K562 (cell line): ENCODE results near the gene CCDC9. TPM values are rescaled to one million over a fixed set of nuclear protein-coding genes. Genes with fewer than 3 reads are reported as not detected.

Source experiments
- ATAC-seq: fragments of 200-7000 bp; cut with Tn5 transposase; 3 replicates; pipeline ENCODE4 v1.9.1; 2020; ENCODE audit warnings: moderate library complexity
- BruUV-seq: library from RNA; stranded (reverse); fragments of 400-500 nt; replicated peaks from 2 replicates; lab custom pipeline; 2021; lab: Mats Ljungman, UMichigan
- CTCF ChIA-PET: fragments of 300-600 bp; formaldehyde crosslinking; extraction: SDS; loops from one replicate; lab custom pipeline; 2021; ENCODE audit warnings: low intra/inter-chr PET ratio; lab: Yijun Ruan, JAX
- POLR2A ChIA-PET: fragments of 300-600, 350-650 bp; sonication (Branson Sonifier 250); formaldehyde crosslinking; extraction: SDS; loops from one replicate; lab custom pipeline; 2021; ENCODE audit warnings: antibody characterized with exemption, inconsistent platforms; lab: Yijun Ruan, JAX
- DNase-seq, 4 experiments: peaks; one replicate each; pipeline versions ENCODE4 v3.0.0 to v3.0.0-alpha.2; 2011 to 2018; ENCODE audit warnings: low spot score in 3 of 4, mixed read lengths in 3 of 4; ENCODE audit errors: extremely low read depth in 1 of 4
- FAIRE-seq: peaks from 2 replicates; lab custom pipeline; 2011; peaks lifted over from hg19 to GRCh38; lab: Jason Lieb, UNC
- H2AFZ ChIP-seq: 2 replicates; pipeline ENCODE4 v1.6.0; 2011; ENCODE audit warnings: low read depth, low read length, control low read depth, inconsistent platforms
- H3K27ac ChIP-seq: fragments of 200-600 bp; 3 replicates; pipeline ENCODE4 v1.8.0; 2011; ENCODE audit warnings: low read depth, mild to moderate bottlenecking, control low read depth, inconsistent platforms, low read length, moderate library complexity, mixed read lengths; ENCODE audit errors: extremely low read depth
- H3K27me3 ChIP-seq, 2 experiments: fragments of 300-600 bp in 1 of 2; 2 replicates in 1 of 2; 3 replicates in 1 of 2; pipeline versions ENCODE4 v1.6.0 to v1.8.0; 2011; ENCODE audit warnings: inconsistent platforms in 2 of 2, low read length in 2 of 2, mild to moderate bottlenecking in 1 of 2, mixed read lengths in 1 of 2, moderate library complexity in 1 of 2; ENCODE audit not compliant: control insufficient read depth in 2 of 2, insufficient read depth in 2 of 2
- H3K36me3 ChIP-seq: fragments of 300-600 bp; 3 replicates; pipeline ENCODE4 v1.8.0; 2011; ENCODE audit warnings: mild to moderate bottlenecking, low read length, inconsistent platforms; ENCODE audit not compliant: control insufficient read depth, insufficient read depth
- H3K4me1 ChIP-seq, 2 experiments: fragments of 200-600 bp in 1 of 2; replicated peaks in 1 of 2; 2 replicates in 1 of 2; 3 replicates in 1 of 2; pipeline versions ENCODE4 v1.5.1 to v1.8.0; 2011; ENCODE audit warnings: inconsistent platforms in 2 of 2, low read length in 2 of 2, mild to moderate bottlenecking in 1 of 2, mixed read lengths in 1 of 2, moderate library complexity in 1 of 2; ENCODE audit not compliant: control insufficient read depth in 2 of 2, insufficient read depth in 2 of 2
- H3K4me2 ChIP-seq: 2 replicates; pipeline ENCODE4 v1.6.1; 2011; ENCODE audit warnings: low read length, control low read depth, inconsistent platforms, mixed read lengths; ENCODE audit not compliant: insufficient read depth
- H3K4me3 ChIP-seq: fragments of 200-600 bp; sonication (generic), shearing (Covaris generic); 2 replicates; pipeline ENCODE4 v1.5.1; 2016; ENCODE audit warnings: control low read depth, inconsistent platforms
- H3K79me2 ChIP-seq: fragments of 200-600 bp; 3 replicates; pipeline ENCODE4 v1.8.0; 2011; ENCODE audit warnings: low read length, inconsistent platforms; ENCODE audit not compliant: control insufficient read depth, insufficient read depth
- H3K9ac ChIP-seq, 2 experiments: 2 replicates each; pipeline versions ENCODE4 v1.6.0 to v1.6.1; 2011; ENCODE audit warnings: low read depth in 2 of 2, low read length in 2 of 2, control low read depth in 1 of 2, inconsistent platforms in 1 of 2, mild to moderate bottlenecking in 1 of 2, mixed read lengths in 1 of 2; ENCODE audit not compliant: insufficient read depth in 1 of 2
- H3K9me1 ChIP-seq: one replicate; pipeline ENCODE4 v1.6.0; 2011; ENCODE audit warnings: inconsistent platforms, mild to moderate bottlenecking, low read length, moderate library complexity; ENCODE audit not compliant: control insufficient read depth, insufficient read depth
- H3K9me3 ChIP-seq: replicated peaks from 2 replicates; pipeline ENCODE4 v1.5.1; 2011; ENCODE audit warnings: low read depth, low read length, inconsistent platforms; ENCODE audit not compliant: control insufficient read depth, insufficient read depth
- H4K20me1 ChIP-seq: replicated peaks from 2 replicates; pipeline ENCODE4 v1.6.1; 2011; ENCODE audit warnings: low read length, inconsistent platforms, mixed read lengths; ENCODE audit not compliant: control insufficient read depth, insufficient read depth
- CAMTA2 ChIP-seq: fragments of 250-450 bp; sonication (Bioruptor Pico); conservative IDR thresholded peaks from 2 replicates; pipeline ENCODE4 v1.5.1; 2022
- CBX1 ChIP-seq: sonication (generic); IDR thresholded peaks from 2 replicates; pipeline ENCODE4 v1.6.1; 2016; ENCODE audit warnings: antibody characterized with exemption, low read depth, mild to moderate bottlenecking
- CEBPB ChIP-seq: fragments of 450-650 bp; IDR thresholded peaks from 2 replicates; pipeline ENCODE4 v1.6.1; 2016; ENCODE audit warnings: missing genetic modification characterization, missing compliant biosample characterization
- EP400 ChIP-seq: fragments of 450-650 bp; IDR thresholded peaks from 2 replicates; pipeline ENCODE4 v1.6.1; 2017; ENCODE audit warnings: antibody characterized with exemption, mild to moderate bottlenecking, moderate library complexity
- IRF1 ChIP-seq: sonication (generic); formaldehyde crosslinking; IDR thresholded peaks from 2 replicates; pipeline ENCODE4 v1.8.0; 2022; ENCODE audit warnings: missing genetic modification reagents, mild to moderate bottlenecking, borderline replicate concordance
- KDM2B ChIP-seq: fragments of 250-450 bp; sonication (Bioruptor Pico); IDR thresholded peaks from 2 replicates; pipeline ENCODE4 v1.8.0; 2021; ENCODE audit warnings: mild to moderate bottlenecking, moderate library complexity
- NFATC3 ChIP-seq: fragments of 450-650 bp; IDR thresholded peaks from 2 replicates; pipeline ENCODE4 v1.6.1; 2017; ENCODE audit warnings: mild to moderate bottlenecking
- POLR2G ChIP-seq: fragments of 200-400 bp; formaldehyde crosslinking; IDR thresholded peaks from 2 replicates; pipeline ENCODE4 v1.6.1; 2017; ENCODE audit warnings: low read depth, mild to moderate bottlenecking, antibody characterized with exemption, low read length, moderate library complexity
- RBFOX2 ChIP-seq: fragments of 200-400 bp; formaldehyde crosslinking; IDR thresholded peaks from 2 replicates; pipeline ENCODE4 v1.6.1; 2017; ENCODE audit warnings: low read depth, mild to moderate bottlenecking, low read length, moderate library complexity
- SMARCA5 ChIP-seq: fragments of 450-650 bp; IDR thresholded peaks from 2 replicates; pipeline ENCODE4 v1.6.1; 2016
- ZNF316 ChIP-seq: fragments of 450-650 bp; IDR thresholded peaks from 2 replicates; pipeline ENCODE4 v1.6.1; 2016
- ZNF324 ChIP-seq: fragments of 250-450 bp; sonication (Bioruptor Pico); IDR thresholded peaks from 2 replicates; pipeline ENCODE4 v1.4.0; 2020; ENCODE audit warnings: mild to moderate bottlenecking
- ZNF398 ChIP-seq: fragments of 250-450 bp; sonication (Bioruptor Pico); IDR thresholded peaks from 2 replicates; pipeline ENCODE4 v1.8.0; 2021; ENCODE audit warnings: moderate library complexity, mild to moderate bottlenecking, inconsistent platforms
- WGBS: fragments of 100-300 bp; shearing (Covaris generic); methylation state at CpG from one replicate; pipeline ENCODE4 v1.1.6; 2016; ENCODE audit warnings: low coverage, mixed read lengths; ENCODE audit not compliant: insufficient coverage; ENCODE audit errors: missing lambda C conversion rate; 5-methylcytosine and 5-hydroxymethylcytosine counted together
- in situ Hi-C: fragments of 300-500 bp; cut with MboI; formaldehyde crosslinking; loops from 4 replicates; pipeline ENCODE4 v1.15.0; 2018; ENCODE audit warnings: inconsistent platforms, mixed read lengths
- intact Hi-C: fragments of 100-400 bp; cut with micrococcal nuclease; formaldehyde crosslinking; loops from 2 replicates; pipeline ENCODE4 v1.14.2; 2022
- polyA plus RNA-seq, 8 experiments: library from polyadenylated mRNA; depleted of rRNA in 4 of 8; stranded (reverse) in 5 of 8; unstranded in 3 of 8; fragments of >200 nt; fragmentation: Nextera tagmentation in 2 of 8; fragmentation: Illumina TruSeq in 1 of 8; extraction: Ambion mirVana in 2 of 8; extraction: Trizol in 1 of 8; gene quantifications; 2 replicates each; pipeline versions ENCODE4 v1.2.1 to v1.2.3, GENCODE V29; 2011 to 2014; ENCODE audit warnings: inconsistent platforms in 1 of 8, missing spikeins in 1 of 8
- total RNA-seq, 7 experiments: library from RNA; depleted of rRNA in 6 of 7; stranded (reverse); fragments of >200 nt in 6 of 7; fragmentation: Illumina TruSeq in 2 of 7; extraction: Trizol in 2 of 7; gene quantifications; 2 replicates each; pipeline versions ENCODE4 v1.2.1 to v1.2.3, GENCODE V29; 2011 to 2021; ENCODE audit warnings: low replicate concordance in 1 of 7
- TF ChIP-seq, protein P1 (sequence below), 2 experiments: fragments of 450-650 bp in 1 of 2; sonication (generic) in 1 of 2; formaldehyde crosslinking in 1 of 2; IDR thresholded peaks in 1 of 2; conservative IDR thresholded peaks in 1 of 2; 2 replicates each; pipeline versions ENCODE4 v1.6.1 to v1.8.1; 2016 to 2023; ENCODE audit warnings: mild to moderate bottlenecking in 2 of 2, moderate library complexity in 2 of 2, inconsistent platforms in 1 of 2, missing genetic modification reagents in 1 of 2

Gene CCDC9
- total and polyA plus RNA-seq, 9 of the 15 experiments (the other 6 are each of a cell fraction or from before 2014, with no cell fraction given) = 0.23 to 38.6 (median 8.4) TPM

- no peak for FAIRE-seq
- intact Hi-C loops = no loop called here
Observed at GRCh38 chr19:47267350-47267759, 11.0 kb downstream of the CCDC9 start.

DNA sequence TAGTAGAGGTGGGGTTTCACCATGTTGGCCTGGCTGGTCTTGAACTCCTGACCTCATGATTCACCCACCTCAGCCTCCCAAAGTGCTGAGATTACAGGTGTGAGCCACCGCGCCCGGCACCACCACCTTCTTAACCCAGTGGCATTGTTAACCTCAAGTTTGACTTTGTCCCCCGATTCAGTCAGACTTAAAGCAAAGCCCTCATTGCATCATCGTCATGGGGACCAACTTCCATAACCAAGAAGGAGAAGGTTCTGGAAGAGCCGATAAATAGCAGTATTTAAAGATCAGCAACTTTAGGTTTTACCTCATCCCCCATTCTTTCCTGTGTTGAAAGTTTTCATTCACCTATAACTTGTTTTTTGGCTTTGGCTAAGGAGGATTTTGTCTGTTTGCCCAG lies 11.7 kb downstream of the CCDC9 start:
- WGBS = 93% methylated on average over 5 of the region's 6 CpGs
- Histone ChIP-seq H3K4me2 (no peak overlapping the region), H3K4me1 (peaks cover 10 to 34% of the 10 kb centered on the region in 2 experiments; a peak in 3 of 5 replicates), H3K9me1 (no peaks in the 10 kb centered on the region), H3K9me3 (no peaks in the 10 kb centered on the region), H3K9ac (no peak overlapping the region), H3K79me2 (no peaks in the 10 kb centered on the region), H4K20me1 (no peaks in the 10 kb centered on the region), H3K36me3 (peaks cover 58% of the 10 kb centered on the region; the same call in 2 of the 3 replicates), H3K4me3 (no peak overlapping the region), H3K27me3 (no peaks in the 10 kb centered on the region), H2AFZ (no peak overlapping the region), H3K27ac (no peak overlapping the region)
- in situ Hi-C loops = no loop called here
- BruUV-seq = no TSS peak
- no peak for ATAC-seq
- ChIA-PET POLR2A (interaction anchor here (2.5 to 3.9 kb wide), 2 partner anchors 9 to 11 kb away, joined by 11 to 19 read pairs; partner anchors contain the start of gene CCDC9), CTCF (no interaction called here)
- intact Hi-C loops = no loop called here
- no peak for FAIRE-seq
- no peak for DNase-seq
- no peak for TF ChIP-seq ZNF316
- TF ChIP-seq ZNF324 = no peak
- no peak for TF ChIP-seq NFATC3
- no peak for TF ChIP-seq IRF1
- TF ChIP-seq ZNF398 (CRISPR knock-in tag) = no peak
- peak; percentile 25; the same call in 1 of the 2 replicates for TF ChIP-seq CEBPB (tag)
- TF ChIP-seq, protein P1, sequence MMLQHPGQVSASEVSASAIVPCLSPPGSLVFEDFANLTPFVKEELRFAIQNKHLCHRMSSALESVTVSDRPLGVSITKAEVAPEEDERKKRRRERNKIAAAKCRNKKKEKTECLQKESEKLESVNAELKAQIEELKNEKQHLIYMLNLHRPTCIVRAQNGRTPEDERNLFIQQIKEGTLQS (IDR thresholded peaks at IDR 0.05) = peak; percentile 76
- TF ChIP-seq, protein P1 (CRISPR knock-in tag; conservative IDR thresholded peaks at IDR 0.05) = no peak
- TF ChIP-seq EP400 = no peak
- no peak for TF ChIP-seq SMARCA5
- no peak for TF ChIP-seq KDM2B (CRISPR knock-in tag)
- no peak for TF ChIP-seq CBX1

More at GRCh38 chr19:47267350-47267759, 11.0 kb downstream of the CCDC9 start:
- no TSS peak for BruUV-seq
- ATAC-seq (no peak), DNase-seq (no peak)
- no peaks in the 10 kb centered on the region for H4K20me1 ChIP-seq
- H3K9me3 ChIP-seq = no peaks in the 10 kb centered on the region
- no peak overlapping the region for H2AFZ ChIP-seq
- H3K4me3 ChIP-seq = no peak overlapping the region
- peaks cover 6 to 27% of the 10 kb centered on the region in 2 experiments; a peak in 3 of 5 replicates for H3K4me1 ChIP-seq
- in situ Hi-C loops = no loop called here
- H3K27me3 ChIP-seq = no peaks in the 10 kb centered on the region
- no peak overlapping the region for H3K27ac ChIP-seq
- H3K4me2 ChIP-seq = no peak overlapping the region
- peak overlapping the region in 1 of 2 experiments; percentile 8; a peak in 2 of 4 replicates for H3K9ac ChIP-seq
- H3K9me1 ChIP-seq = no peaks in the 10 kb centered on the region
- peaks cover 64% of the 10 kb centered on the region; the same call in 2 of the 3 replicates for H3K36me3 ChIP-seq
- POLR2A ChIA-PET = interaction anchor here (1.0 to 3.9 kb wide), 4 partner anchors 8 to 122 kb away, joined by 3 to 19 read pairs (median 8); partner anchors contain the start of gene CCDC9
- no peaks in the 10 kb centered on the region for H3K79me2 ChIP-seq
- WGBS = 94% methylated on average over 14 of the region's 14 CpGs
- CTCF ChIA-PET = no interaction called here
- TF ChIP-seq POLR2G = peak; percentile 42; the same call in 1 of the 2 replicates
- no peak for TF ChIP-seq CAMTA2
- TF ChIP-seq RBFOX2 = peak; percentile 40; the same call in 1 of the 2 replicates
